ENCODE data around the gene DOCK9.

GRCh38 chr13:98802559-98802958, 175.3 kb downstream of the DOCK9 start:
- TF ChIP-seq CTCF (IDR thresholded peaks at IDR 0.05) = no peak
- TF ChIP-seq EZH2 (IDR thresholded peaks at IDR 0.05; ENCODE audit: borderline replicate concordance, insufficient read depth, low read depth, low read length, poor library complexity, severe bottlenecking) = no peak
